ENCODE results near the gene DENND11.
"Not testable (repeated sequence)": the region's sequence is repeated elsewhere in the genome, so short reads cannot be mapped to it uniquely, and the experiment has no call there.

The DENND11 gene

GRCh38 chr7:141700296-141700847 is 1.6 kb downstream of the DENND11 start:
- Mint-ChIP-seq H3K4me3 (peak overlapping the region; percentile 83), H3K27ac (peak overlapping the region; percentile 12), H3K9me3 (no peaks in the 10 kb centered on the region), H3K4me1 (ENCODE audit: low read depth) (peaks cover 57% of the 10 kb centered on the region), H3K36me3 (ENCODE audit: low read depth) (peaks cover 2% of the 10 kb centered on the region), H3K27me3 (no peaks in the 10 kb centered on the region)
- DNase-seq, result no peak

GRCh38 chr7:141699860-141700259 is 2.1 kb downstream of the DENND11 start:
- H3K27ac Mint-ChIP-seq, result no peak overlapping the region
- H3K4me1 Mint-ChIP-seq (ENCODE audit: low read depth), result peaks cover 61% of the 10 kb centered on the region
- peak overlapping the region; percentile 83 for H3K4me3 Mint-ChIP-seq
- no peaks in the 10 kb centered on the region for H3K27me3 Mint-ChIP-seq
- DNase-seq, result no peak
- no peaks in the 10 kb centered on the region for H3K9me3 Mint-ChIP-seq
- H3K36me3 Mint-ChIP-seq (ENCODE audit: low read depth), result peaks cover 5% of the 10 kb centered on the region

- Mint-ChIP-seq H3K4me3 (no peak overlapping the region), H3K27ac (no peak overlapping the region), H3K36me3 (ENCODE audit: low read depth) (peaks cover 10% of the 10 kb centered on the region), H3K9me3 (no peaks in the 10 kb centered on the region), H3K27me3 (no peaks in the 10 kb centered on the region), H3K4me1 (ENCODE audit: low read depth) (peaks cover 69% of the 10 kb centered on the region)
- no peak for DNase-seq
These were observed 3.5 kb downstream of the DENND11 start for GRCh38 chr7:141698247-141699015.

GRCh38 chr7:141697211-141697871 is 4.6 kb downstream of the DENND11 start:
- peaks cover 72% of the 10 kb centered on the region for H3K4me1 Mint-ChIP-seq (ENCODE audit: low read depth)
- H3K4me3 Mint-ChIP-seq, result no peak overlapping the region
- no peak for DNase-seq
- no peaks in the 10 kb centered on the region for H3K9me3 Mint-ChIP-seq
- H3K27ac Mint-ChIP-seq, result peak overlapping the region; percentile 10
- peaks cover 12% of the 10 kb centered on the region for H3K36me3 Mint-ChIP-seq (ENCODE audit: low read depth)
- H3K27me3 Mint-ChIP-seq, result no peaks in the 10 kb centered on the region

- Mint-ChIP-seq H3K4me1 (ENCODE audit: low read depth) (peaks cover 74% of the 10 kb centered on the region), H3K36me3 (ENCODE audit: low read depth) (peaks cover 12% of the 10 kb centered on the region), H3K9me3 (no peaks in the 10 kb centered on the region), H3K27me3 (no peaks in the 10 kb centered on the region), H3K27ac (no peak overlapping the region), H3K4me3 (no peak overlapping the region)
- DNase-seq, result no peak
These were observed 5.6 kb downstream of the DENND11 start for GRCh38 chr7:141696348-141696747.

- no peak overlapping the region for H3K4me3 Mint-ChIP-seq
- peaks cover 71% of the 10 kb centered on the region for H3K4me1 Mint-ChIP-seq (ENCODE audit: low read depth)
- DNase-seq, result no peak
- no peak overlapping the region for H3K27ac Mint-ChIP-seq
- H3K27me3 Mint-ChIP-seq, result no peaks in the 10 kb centered on the region
- H3K9me3 Mint-ChIP-seq, result no peaks in the 10 kb centered on the region
- peaks cover 12% of the 10 kb centered on the region for H3K36me3 Mint-ChIP-seq (ENCODE audit: low read depth)
These were observed 6.1 kb downstream of the DENND11 start for GRCh38 chr7:141695803-141696289.

GRCh38 chr7:141693082-141693481 is 8.9 kb downstream of the DENND11 start:
- H3K27ac Mint-ChIP-seq, result no peak overlapping the region
- no peaks in the 10 kb centered on the region for H3K27me3 Mint-ChIP-seq
- no peaks in the 10 kb centered on the region for H3K9me3 Mint-ChIP-seq
- no peak overlapping the region for H3K4me3 Mint-ChIP-seq
- DNase-seq, result no peak
- H3K36me3 Mint-ChIP-seq (ENCODE audit: low read depth), result peaks cover 21% of the 10 kb centered on the region
- peaks cover 47% of the 10 kb centered on the region for H3K4me1 Mint-ChIP-seq (ENCODE audit: low read depth)

GRCh38 chr7:141691961-141692360 is 10.0 kb downstream of the DENND11 start:
- H3K4me3 Mint-ChIP-seq, result no peak overlapping the region
- no peak overlapping the region for H3K27ac Mint-ChIP-seq
- no peaks in the 10 kb centered on the region for H3K9me3 Mint-ChIP-seq
- H3K4me1 Mint-ChIP-seq (ENCODE audit: low read depth), result peaks cover 37% of the 10 kb centered on the region
- no peak for DNase-seq
- no peaks in the 10 kb centered on the region for H3K27me3 Mint-ChIP-seq
- peaks cover 23% of the 10 kb centered on the region for H3K36me3 Mint-ChIP-seq (ENCODE audit: low read depth)

- Mint-ChIP-seq H3K27me3 (no peaks in the 10 kb centered on the region), H3K27ac (no peak overlapping the region), H3K9me3 (no peaks in the 10 kb centered on the region), H3K4me3 (no peak overlapping the region), H3K4me1 (ENCODE audit: low read depth) (peaks cover 35% of the 10 kb centered on the region), H3K36me3 (ENCODE audit: low read depth) (peaks cover 26% of the 10 kb centered on the region)
- DNase-seq, result no peak
These were observed 10.4 kb downstream of the DENND11 start for GRCh38 chr7:141691540-141691939.

GRCh38 chr7:141689072-141689825 is 12.7 kb downstream of the DENND11 start:
- not testable (repeated sequence) for DNase-seq, H3K27me3 Mint-ChIP-seq, H3K27ac Mint-ChIP-seq, H3K4me3 Mint-ChIP-seq, H3K9me3 Mint-ChIP-seq
- H3K36me3 Mint-ChIP-seq (ENCODE audit: low read depth), result peaks cover 33% of the 10 kb centered on the region
- peaks cover 17% of the 10 kb centered on the region for H3K4me1 Mint-ChIP-seq (ENCODE audit: low read depth)

GRCh38 chr7:141688043-141688442 is 13.9 kb downstream of the DENND11 start:
- Mint-ChIP-seq H3K9me3 (no peaks in the 10 kb centered on the region), H3K36me3 (ENCODE audit: low read depth) (peaks cover 40% of the 10 kb centered on the region), H3K27me3 (no peaks in the 10 kb centered on the region), H3K4me1 (ENCODE audit: low read depth) (peaks cover 11% of the 10 kb centered on the region), H3K4me3 (no peak overlapping the region), H3K27ac (no peak overlapping the region)
- DNase-seq, result no peak

GRCh38 chr7:141686670-141687069 is 15.3 kb downstream of the DENND11 start:
- Mint-ChIP-seq H3K9me3 (no peaks in the 10 kb centered on the region), H3K36me3 (ENCODE audit: low read depth) (peaks cover 51% of the 10 kb centered on the region), H3K27ac (peak overlapping the region; percentile 24), H3K27me3 (no peaks in the 10 kb centered on the region), H3K4me3 (no peak overlapping the region), H3K4me1 (ENCODE audit: low read depth) (peaks cover 6% of the 10 kb centered on the region)
- DNase-seq, result no peak

- Mint-ChIP-seq H3K27ac (no peak overlapping the region), H3K9me3 (no peaks in the 10 kb centered on the region), H3K36me3 (ENCODE audit: low read depth) (peaks cover 57% of the 10 kb centered on the region), H3K4me3 (no peak overlapping the region), H3K4me1 (ENCODE audit: low read depth) (peaks cover 6% of the 10 kb centered on the region), H3K27me3 (no peaks in the 10 kb centered on the region)
- DNase-seq, result no peak
These were observed 15.9 kb downstream of the DENND11 start for GRCh38 chr7:141686074-141686473.

- Mint-ChIP-seq H3K27ac (no peak overlapping the region), H3K36me3 (ENCODE audit: low read depth) (peaks cover 61% of the 10 kb centered on the region), H3K4me3 (no peak overlapping the region), H3K4me1 (ENCODE audit: low read depth) (peaks cover 7% of the 10 kb centered on the region), H3K27me3 (no peaks in the 10 kb centered on the region), H3K9me3 (no peaks in the 10 kb centered on the region)
- no peak for DNase-seq
These were observed 16.5 kb downstream of the DENND11 start for GRCh38 chr7:141685285-141686023.

Measured in activated T-cell treated with anti-CD3 and anti-CD28 coated beads, Interleukin-2, amount 50 U/mL, for 24 hours (primary cell).